ENCODE data around the gene SYTL3. TPM values are rescaled to one million over a fixed set of nuclear protein-coding genes. Genes with fewer than 3 reads are reported as not detected.
A peak's percentile ranks its signal among the peaks of the same experiment; 100 is the strongest.

The SYTL3 gene
- total RNA-seq, 1 donor, result 2.2 TPM

DNA sequence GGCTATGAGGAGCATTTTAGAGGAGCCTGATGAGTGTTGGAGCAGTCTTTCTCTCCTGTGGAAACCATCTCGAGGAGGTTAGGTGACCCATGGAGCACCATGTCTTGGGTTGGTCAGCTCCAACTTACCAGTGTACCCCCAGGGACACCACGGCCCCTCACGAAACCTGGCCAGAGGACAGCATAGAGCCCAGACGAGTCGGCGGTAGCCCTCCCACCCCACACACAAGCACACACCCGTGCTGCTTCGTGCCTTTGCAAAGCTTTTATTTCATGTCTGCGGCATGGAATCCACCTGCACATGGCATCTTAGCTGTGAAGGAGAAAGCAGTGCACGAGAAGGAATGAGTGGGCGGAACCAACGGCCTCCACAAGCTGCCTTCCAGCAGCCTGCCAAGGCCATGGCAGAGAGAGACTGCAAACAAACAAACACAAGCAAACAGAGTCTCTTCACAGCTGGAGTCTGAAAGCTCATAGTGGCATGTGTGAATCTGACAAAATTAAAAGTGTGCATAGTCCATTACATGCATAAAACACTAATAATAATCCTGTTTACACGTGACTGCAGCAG, 115.7 kb downstream of the SYTL3 start:
- Histone ChIP-seq H4K20me1 (ENCODE audit: insufficient read depth, low read length) (no peaks in the 10 kb centered on the region), H3K4me2 (ENCODE audit: insufficient read depth, low read length) (no peak overlapping the region), H3K9me3 (ENCODE audit: low read depth, low read length) (no peaks in the 10 kb centered on the region), H2AFZ (ENCODE audit: low read length) (no peak overlapping the region), H3K36me3 (ENCODE audit: insufficient read depth, low read length) (peaks cover 58% of the 10 kb centered on the region), H3K4me1 (ENCODE audit: insufficient read depth, low read length) (peaks cover 3% of the 10 kb centered on the region), H3K27ac (ENCODE audit: low read depth, low read length) (no peak overlapping the region), H3K79me2 (ENCODE audit: insufficient read depth, low read length) (no peaks in the 10 kb centered on the region), H3K27me3 (ENCODE audit: insufficient read depth, low read length) (no peaks in the 10 kb centered on the region), H3K4me3 (ENCODE audit: insufficient read depth, low read length) (no peak overlapping the region)
- DNase-seq (ENCODE audit: insufficient read length, low spot score, missing footprints), result peak; percentile 60
- TF ChIP-seq, protein P1, sequence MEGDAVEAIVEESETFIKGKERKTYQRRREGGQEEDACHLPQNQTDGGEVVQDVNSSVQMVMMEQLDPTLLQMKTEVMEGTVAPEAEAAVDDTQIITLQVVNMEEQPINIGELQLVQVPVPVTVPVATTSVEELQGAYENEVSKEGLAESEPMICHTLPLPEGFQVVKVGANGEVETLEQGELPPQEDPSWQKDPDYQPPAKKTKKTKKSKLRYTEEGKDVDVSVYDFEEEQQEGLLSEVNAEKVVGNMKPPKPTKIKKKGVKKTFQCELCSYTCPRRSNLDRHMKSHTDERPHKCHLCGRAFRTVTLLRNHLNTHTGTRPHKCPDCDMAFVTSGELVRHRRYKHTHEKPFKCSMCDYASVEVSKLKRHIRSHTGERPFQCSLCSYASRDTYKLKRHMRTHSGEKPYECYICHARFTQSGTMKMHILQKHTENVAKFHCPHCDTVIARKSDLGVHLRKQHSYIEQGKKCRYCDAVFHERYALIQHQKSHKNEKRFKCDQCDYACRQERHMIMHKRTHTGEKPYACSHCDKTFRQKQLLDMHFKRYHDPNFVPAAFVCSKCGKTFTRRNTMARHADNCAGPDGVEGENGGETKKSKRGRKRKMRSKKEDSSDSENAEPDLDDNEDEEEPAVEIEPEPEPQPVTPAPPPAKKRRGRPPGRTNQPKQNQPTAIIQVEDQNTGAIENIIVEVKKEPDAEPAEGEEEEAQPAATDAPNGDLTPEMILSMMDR (IDR thresholded peaks at IDR 0.05; ENCODE audit: extremely low read depth, low read depth, low read length), result no peak

DNA sequence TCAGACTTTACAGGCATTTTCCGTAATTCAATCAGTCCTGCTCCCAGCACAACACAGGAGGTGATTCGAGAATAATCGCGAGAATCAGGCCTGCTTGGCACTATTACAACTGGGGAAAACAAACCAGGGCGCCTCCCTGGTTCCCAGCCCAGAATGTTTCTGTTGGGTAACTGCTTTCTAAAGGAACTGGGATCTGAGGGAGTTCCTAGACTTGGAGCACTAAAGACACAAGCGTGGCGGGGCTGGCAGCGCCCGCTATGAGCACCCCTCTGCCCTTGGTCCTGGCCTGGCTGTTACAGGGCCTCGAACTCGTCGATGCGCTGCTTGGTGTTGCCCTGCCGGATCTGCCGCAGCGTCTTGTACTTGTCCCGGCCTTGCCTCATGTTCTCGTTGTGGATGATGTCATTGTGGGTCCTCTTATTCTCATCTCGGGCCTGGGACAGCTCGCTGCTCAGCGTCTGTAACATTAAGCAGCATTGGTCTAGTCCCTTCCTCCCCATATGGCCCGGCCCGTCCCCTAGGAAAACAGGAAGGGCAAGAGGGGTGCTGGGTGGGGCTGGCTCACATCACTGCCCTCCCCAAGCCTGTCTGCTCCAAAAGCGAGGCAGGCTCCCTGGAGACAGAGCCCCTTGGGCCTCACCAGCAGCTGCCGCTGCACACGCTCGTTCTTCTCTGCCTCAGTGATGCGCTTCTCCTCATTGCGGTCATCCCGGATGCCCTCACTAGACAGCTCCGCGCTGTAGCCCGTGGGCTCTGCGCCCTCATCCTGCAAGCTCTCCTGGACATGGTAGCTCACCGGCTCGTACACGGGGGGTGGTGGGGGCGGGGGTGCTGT, 117.0 kb downstream of the SYTL3 start:
- H3K4me2 ChIP-seq (ENCODE audit: insufficient read depth, low read length), result no peak overlapping the region
- TF ChIP-seq, protein P1 (IDR thresholded peaks at IDR 0.05; ENCODE audit: extremely low read depth, low read depth, low read length), result no peak
- peaks cover 1% of the 10 kb centered on the region for H4K20me1 ChIP-seq (ENCODE audit: insufficient read depth, low read length)
- no peaks in the 10 kb centered on the region for H3K9me3 ChIP-seq (ENCODE audit: low read depth, low read length)
- H3K4me3 ChIP-seq (ENCODE audit: insufficient read depth, low read length), result no peak overlapping the region
- peaks cover 68% of the 10 kb centered on the region for H3K36me3 ChIP-seq (ENCODE audit: insufficient read depth, low read length)
- no peaks in the 10 kb centered on the region for H3K79me2 ChIP-seq (ENCODE audit: insufficient read depth, low read length)
- no peak overlapping the region for H3K27ac ChIP-seq (ENCODE audit: low read depth, low read length)
- H3K4me1 ChIP-seq (ENCODE audit: insufficient read depth, low read length), result peaks cover 3% of the 10 kb centered on the region
- DNase-seq (ENCODE audit: insufficient read length, low spot score, missing footprints), result peak; percentile 68
- no peaks in the 10 kb centered on the region for H3K27me3 ChIP-seq (ENCODE audit: insufficient read depth, low read length)
- no peak overlapping the region for H2AFZ ChIP-seq (ENCODE audit: low read length)

DNA sequence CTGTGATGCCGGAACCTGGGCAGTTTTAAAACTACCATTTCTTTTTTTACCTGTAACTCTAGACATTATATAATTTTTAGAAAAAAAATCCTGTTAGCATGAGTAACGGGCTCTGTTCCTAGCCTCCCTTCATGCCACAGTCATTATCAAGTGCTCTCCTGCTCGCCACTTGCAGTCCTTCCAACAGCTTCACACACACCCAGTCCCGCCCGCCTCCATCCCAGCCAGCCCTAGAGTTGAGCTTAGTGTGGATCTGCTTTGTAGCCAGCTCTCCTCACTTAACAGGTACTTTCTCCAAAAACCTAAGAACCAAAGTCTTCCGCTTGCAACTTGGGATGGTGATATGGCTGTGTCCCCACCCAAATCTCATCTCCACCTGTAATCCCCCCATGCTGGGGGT, 117.9 kb downstream of the SYTL3 start:
- H3K27me3 ChIP-seq (ENCODE audit: insufficient read depth, low read length), result no peaks in the 10 kb centered on the region
- H3K4me1 ChIP-seq (ENCODE audit: insufficient read depth, low read length), result peaks cover 3% of the 10 kb centered on the region

DNA sequence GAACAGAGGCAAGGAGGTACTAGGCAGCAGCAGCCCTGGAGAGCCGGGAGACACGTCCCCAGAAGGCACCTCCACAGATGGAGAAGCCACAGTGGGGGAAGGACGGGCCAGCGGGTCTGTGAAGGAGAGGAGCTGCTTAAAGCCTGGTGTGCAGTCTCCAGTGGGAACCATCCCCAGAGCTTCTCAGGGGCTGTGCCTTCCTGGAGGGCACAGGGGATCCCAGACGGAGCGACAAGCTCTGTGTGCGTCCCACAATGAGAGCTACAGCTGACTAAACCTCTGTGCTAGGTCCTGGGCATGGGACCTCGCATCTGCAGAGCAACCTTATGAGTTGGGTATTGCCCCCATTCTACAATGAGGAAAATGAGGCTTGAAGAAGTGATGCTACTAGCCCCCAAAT, 118.6 kb downstream of the SYTL3 start:
- no peak overlapping the region for H3K4me3 ChIP-seq (ENCODE audit: insufficient read depth, low read length)
- H3K36me3 ChIP-seq (ENCODE audit: insufficient read depth, low read length), result peaks cover 81% of the 10 kb centered on the region
- H3K27me3 ChIP-seq (ENCODE audit: insufficient read depth, low read length), result no peaks in the 10 kb centered on the region
- H3K27ac ChIP-seq (ENCODE audit: low read depth, low read length), result no peak overlapping the region
- DNase-seq (ENCODE audit: insufficient read length, low spot score, missing footprints), result peak; percentile 65
- no peak overlapping the region for H2AFZ ChIP-seq (ENCODE audit: low read length)
- TF ChIP-seq, protein P1 (IDR thresholded peaks at IDR 0.05; ENCODE audit: extremely low read depth, low read depth, low read length), result no peak
- no peak overlapping the region for H3K4me2 ChIP-seq (ENCODE audit: insufficient read depth, low read length)
- peaks cover 8% of the 10 kb centered on the region for H4K20me1 ChIP-seq (ENCODE audit: insufficient read depth, low read length)
- peaks cover 2% of the 10 kb centered on the region for H3K79me2 ChIP-seq (ENCODE audit: insufficient read depth, low read length)
- no peaks in the 10 kb centered on the region for H3K9me3 ChIP-seq (ENCODE audit: low read depth, low read length)
- no peaks in the 10 kb centered on the region for H3K4me1 ChIP-seq (ENCODE audit: insufficient read depth, low read length)

More for the DNA sequence above, 117.9 kb downstream of the SYTL3 start:
- Histone ChIP-seq H3K79me2 (ENCODE audit: insufficient read depth, low read length) (peaks cover 2% of the 10 kb centered on the region), H2AFZ (ENCODE audit: low read length) (no peak overlapping the region), H3K9me3 (ENCODE audit: low read depth, low read length) (no peaks in the 10 kb centered on the region), H3K4me3 (ENCODE audit: insufficient read depth, low read length) (no peak overlapping the region), H3K36me3 (ENCODE audit: insufficient read depth, low read length) (peaks cover 76% of the 10 kb centered on the region), H4K20me1 (ENCODE audit: insufficient read depth, low read length) (peaks cover 7% of the 10 kb centered on the region), H3K4me2 (ENCODE audit: insufficient read depth, low read length) (no peak overlapping the region), H3K27ac (ENCODE audit: low read depth, low read length) (no peak overlapping the region)
- TF ChIP-seq, protein P1 (IDR thresholded peaks at IDR 0.05; ENCODE audit: extremely low read depth, low read depth, low read length), result no peak
- DNase-seq (ENCODE audit: insufficient read length, low spot score, missing footprints), result peak; percentile 42
